ENCODE measurements around the gene IRF2BP1. TPM values are rescaled to one million over a fixed set of nuclear protein-coding genes. Genes with fewer than 3 reads are reported as not detected.

IRF2BP1 gene
- total and polyA plus RNA-seq, 2 of the 13 experiments (the other 11 are each of a cell fraction or from before 2014, with no cell fraction given) = 4.3 to 14.3 TPM

- TF ChIP-seq PAXIP1 (CRISPR knock-in tag; conservative IDR thresholded peaks at IDR 0.05) = no peak
- no peak for TF ChIP-seq ESRRA (CRISPR knock-in tag; IDR thresholded peaks at IDR 0.05; ENCODE audit: low read depth)
Measured at GRCh38 chr19:45879971-45880370, 6.0 kb downstream of the IRF2BP1 start (continued).

GRCh38 chr19:45879055-45879454 is 6.9 kb downstream of the IRF2BP1 start:
- WGBS (ENCODE audit: low lambda C conversion rate) = 44% methylated on average over 7 of the region's 8 CpGs
- Histone ChIP-seq H3K9ac (ENCODE audit: insufficient read depth, low read depth, low read length) (peak overlapping the region; percentile 48), H4K20me1 (ENCODE audit: insufficient read depth, low read length) (no peaks in the 10 kb centered on the region), H3K79me2 (ENCODE audit: insufficient read depth, low read length) (peaks cover 12% of the 10 kb centered on the region), H3K36me3 (replicated peaks in 1 of 2; ENCODE audit: control insufficient read depth in 1 of 2, insufficient read depth in 2 of 2, low read length in 2 of 2) (no peaks in the 10 kb centered on the region), H3K27ac (ENCODE audit: extremely low read length, insufficient read depth, low read length) (peak overlapping the region; percentile 94), H3K9me3 (ENCODE audit: low read length) (no peaks in the 10 kb centered on the region), H3K4me1 (ENCODE audit: insufficient read depth, low read length) (peaks cover 89% of the 10 kb centered on the region), H3K4me2 (ENCODE audit: low read depth, low read length) (peak overlapping the region; percentile 90), H3K4me3 (replicated peaks in 1 of 3; ENCODE audit: insufficient read depth in 1 of 3, low read depth in 2 of 3, low read length in 3 of 3) (peak overlapping the region in 2 of 3 experiments; percentile 22 to 69; a peak in 3 of 6 replicates), H2AFZ (ENCODE audit: low read length) (no peak overlapping the region), H3K27me3 (ENCODE audit: control insufficient read depth in 1 of 2, insufficient read depth in 2 of 2, low read length in 2 of 2) (no peaks in the 10 kb centered on the region)
- in situ Hi-C loops (cut with HindIII; ENCODE audit: extremely low pct_ligation_motif_present, low pct_unique_long_range_greater_than_20kb) = no loop called here
- CTCF ChIA-PET (ENCODE audit: low intra/inter-chr PET ratio, low total read pairs) = no interaction called here
- DNase-seq (ENCODE audit: low spot score) (no peak), ATAC-seq (no peak), FAIRE-seq (no peak)
- POLR2A ChIA-PET = interaction anchor here (10.3 kb wide), 1 partner anchor 11 kb away, joined by 388 read pairs; the partner anchor contains the start of genes FOXA3 and SYMPK
- no peak for TF ChIP-seq ZNF746 (CRISPR knock-in tag; IDR thresholded peaks at IDR 0.05)
- no peak for TF ChIP-seq ISL2 (CRISPR knock-in tag; IDR thresholded peaks at IDR 0.05)
- peak; percentile 93 for TF ChIP-seq ZSCAN25 (CRISPR knock-in tag; IDR thresholded peaks at IDR 0.05)
- no peak for TF ChIP-seq TFAP4 (IDR thresholded peaks at IDR 0.05; ENCODE audit: borderline replicate concordance, low read depth)
- TF ChIP-seq SAP130 (CRISPR knock-in tag; IDR thresholded peaks at IDR 0.05; ENCODE audit: low read depth) = no peak
- peak; percentile 72 for TF ChIP-seq AGO2 (optimal IDR thresholded peaks at IDR 0.05; ENCODE audit: low read depth, low read length)
- TF ChIP-seq ZBTB33 (CRISPR knock-in tag; IDR thresholded peaks at IDR 0.05) = peak; percentile 68; the same call in 1 of the 2 replicates
- no peak for TF ChIP-seq SP140L (CRISPR knock-in tag; IDR thresholded peaks at IDR 0.05; ENCODE audit: borderline replicate concordance)
- TF ChIP-seq PATZ1 (CRISPR knock-in tag; IDR thresholded peaks at IDR 0.05) = peak; percentile 60; the same call in 1 of the 2 replicates
- no peak for TF ChIP-seq ZNF225 (CRISPR knock-in tag; IDR thresholded peaks at IDR 0.05)
- peak; percentile 25 for TF ChIP-seq HNRNPLL (IDR thresholded peaks at IDR 0.05; ENCODE audit: low read depth, low read length, poor library complexity, severe bottlenecking)
- TF ChIP-seq ZNF616 (CRISPR knock-in tag; IDR thresholded peaks at IDR 0.05; ENCODE audit: low read depth) = no peak
- TF ChIP-seq HNRNPL (IDR thresholded peaks at IDR 0.05; ENCODE audit: low read depth, low read length) = peak; percentile 89
- no TSS peak for BruUV-seq (replicated peaks)
- intact Hi-C loops (cut with micrococcal nuclease; ENCODE audit: unreplicated experiment) = no loop called here

All from HepG2 (cell line).